Activated CD8-positive, alpha-beta memory T cell treated with anti-CD3 and anti-CD28 coated beads, Interleukin-2, amount 50 U/mL, for 24 hours (primary cell): ENCODE data around the gene SLC6A17.

Experiments used
- DNase-seq: peaks from one replicate; pipeline ENCODE4 v3.0.0-alpha.2; 2020; ENCODE audit errors: extremely low read depth

SLC6A17 gene

DNA sequence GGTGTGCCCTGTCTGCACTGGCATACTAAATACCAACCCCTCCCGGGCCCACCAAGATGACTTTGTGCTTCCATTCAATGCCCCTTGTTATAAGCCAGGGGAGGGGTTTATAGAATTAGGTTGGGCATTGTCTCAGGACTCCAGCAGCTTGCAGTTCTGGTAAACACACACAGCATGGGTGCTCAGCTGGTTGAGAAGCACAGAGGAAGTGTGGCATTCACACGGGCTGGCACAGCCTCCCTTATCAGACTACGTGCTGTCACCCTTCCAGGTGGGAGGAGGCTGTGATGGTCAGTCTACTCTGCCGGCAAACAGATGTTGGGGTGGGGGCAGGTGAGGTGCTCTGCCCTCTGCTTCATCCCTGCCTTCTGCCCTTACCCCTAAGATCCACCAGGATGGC lies 15.0 kb upstream of the SLC6A17 start:
- DNase-seq: no peak

DNA sequence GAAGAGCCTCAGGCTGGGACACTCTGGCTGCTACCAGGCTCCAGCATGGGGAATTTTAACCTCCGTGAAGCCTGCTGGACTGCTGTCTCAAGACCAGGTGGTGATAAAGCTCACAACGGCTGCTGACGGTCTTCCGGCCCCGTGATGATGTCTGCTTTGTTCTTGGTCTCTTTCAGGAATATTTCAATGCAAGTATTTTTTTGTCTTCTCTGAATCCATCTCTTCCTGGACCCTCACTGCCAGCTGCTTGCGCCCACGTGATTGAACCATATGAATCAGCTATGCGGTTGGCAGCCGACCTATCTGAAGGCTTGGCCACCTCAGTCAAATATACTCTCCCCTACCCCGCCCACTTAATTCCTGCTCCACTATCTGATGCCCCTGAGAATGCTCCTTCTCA lies 14.6 kb upstream of the SLC6A17 start:
- DNase-seq: no peak

DNA sequence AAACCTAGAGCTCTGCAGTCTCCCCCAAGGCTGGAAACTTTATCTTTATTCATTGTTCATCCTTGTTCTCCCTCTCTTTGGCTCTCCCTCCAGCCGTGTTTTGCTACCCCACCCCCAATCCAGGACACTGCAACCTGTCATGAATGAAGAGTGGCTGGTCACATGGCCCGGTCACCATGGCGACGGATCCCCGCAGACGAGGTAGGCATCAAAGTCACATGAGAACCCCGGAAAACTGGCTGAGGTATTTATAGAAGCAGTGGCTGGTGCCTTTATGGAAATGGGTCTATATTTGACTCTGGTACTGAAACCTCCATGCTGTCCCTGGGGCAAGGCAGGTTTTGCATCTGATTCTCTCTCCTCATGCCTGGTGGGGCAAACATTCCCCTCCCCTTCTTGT lies 13.4 kb upstream of the SLC6A17 start:
- DNase-seq: no peak

DNA sequence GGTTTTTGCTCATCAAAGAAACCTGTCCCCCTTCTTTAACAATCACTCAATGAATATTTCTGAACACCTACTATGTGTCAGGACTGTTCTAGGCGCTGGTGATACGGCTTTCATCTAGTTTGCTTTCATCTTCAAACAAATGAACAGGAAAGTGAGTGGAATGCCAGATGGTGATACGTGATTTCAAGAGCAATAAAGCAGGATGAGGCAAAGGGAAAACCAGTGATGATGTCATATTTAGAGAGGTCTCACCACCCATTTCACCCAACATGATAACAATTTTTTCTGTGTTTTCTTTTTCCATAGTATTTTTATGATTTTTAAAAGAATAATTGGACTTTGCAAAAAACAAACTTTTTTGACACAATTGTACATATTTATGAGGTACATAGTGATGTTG lies 11.3 kb upstream of the SLC6A17 start:
- no peak for DNase-seq

DNA sequence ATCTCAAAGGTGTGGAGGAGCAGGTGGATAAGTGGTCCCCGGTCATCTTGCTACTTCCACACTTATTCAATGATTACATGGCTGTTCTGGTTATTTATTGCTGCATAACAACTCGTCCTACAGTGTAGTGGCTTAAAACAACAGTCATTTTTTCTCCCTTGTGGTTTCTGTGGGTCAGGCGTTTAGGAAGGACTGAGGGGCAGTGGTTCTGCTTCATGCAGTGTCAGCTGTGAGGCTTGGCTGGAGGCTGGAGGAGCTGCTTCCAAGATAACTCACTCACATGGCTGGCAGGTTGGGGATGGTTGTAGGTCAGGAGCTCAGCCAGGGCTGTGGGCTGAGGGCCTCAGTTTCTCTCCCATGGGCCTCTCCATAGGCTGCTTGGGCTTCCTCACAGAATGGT lies 5.9 kb upstream of the SLC6A17 start:
- DNase-seq: no peak

DNA sequence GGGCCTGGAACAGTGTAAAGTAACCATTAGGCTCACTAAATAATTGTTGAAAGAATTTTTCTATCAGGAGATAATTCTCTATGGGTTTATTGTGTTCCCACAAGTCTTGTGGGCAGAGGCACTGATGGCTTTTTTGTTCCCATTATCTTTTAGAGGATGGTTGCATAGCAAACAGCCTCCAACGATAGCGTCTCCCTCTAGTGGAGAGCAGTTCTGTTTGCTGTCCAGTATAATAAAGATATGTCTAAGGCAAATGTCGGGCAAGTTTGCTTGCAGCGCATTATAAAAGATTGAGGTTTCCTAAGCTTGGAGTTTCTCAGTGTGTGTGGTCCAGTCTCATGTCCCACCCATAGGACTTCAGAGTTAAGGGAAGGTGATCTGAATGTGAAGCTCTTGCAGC lies 1.3 kb upstream of the SLC6A17 start:
- no peak for DNase-seq

DNA sequence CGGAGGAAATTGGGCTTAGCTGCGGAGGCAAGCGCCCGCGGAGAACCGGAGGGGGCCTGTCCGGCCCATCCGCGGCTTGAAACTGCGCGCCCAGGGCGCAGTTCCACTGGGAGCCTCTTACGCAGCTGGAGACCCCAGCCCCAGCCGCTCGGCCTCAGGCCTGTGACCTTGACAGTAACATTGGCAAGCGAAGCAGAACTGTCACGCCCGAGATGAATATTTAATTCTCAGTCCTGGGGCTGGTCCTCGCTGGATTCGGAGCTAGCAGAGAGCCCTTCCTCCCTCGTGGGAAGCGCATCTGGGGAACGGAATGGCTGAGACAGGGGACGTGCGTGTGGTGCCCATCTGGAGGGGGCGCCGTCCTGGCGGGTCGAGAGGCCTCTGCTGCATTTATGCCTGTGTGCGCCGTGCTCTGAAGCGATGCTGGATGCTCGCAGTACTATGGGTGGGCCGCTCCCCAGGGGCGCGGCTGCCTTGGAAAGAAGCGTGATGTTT lies 928 bp downstream of the SLC6A17 start:
- no peak for DNase-seq

DNA sequence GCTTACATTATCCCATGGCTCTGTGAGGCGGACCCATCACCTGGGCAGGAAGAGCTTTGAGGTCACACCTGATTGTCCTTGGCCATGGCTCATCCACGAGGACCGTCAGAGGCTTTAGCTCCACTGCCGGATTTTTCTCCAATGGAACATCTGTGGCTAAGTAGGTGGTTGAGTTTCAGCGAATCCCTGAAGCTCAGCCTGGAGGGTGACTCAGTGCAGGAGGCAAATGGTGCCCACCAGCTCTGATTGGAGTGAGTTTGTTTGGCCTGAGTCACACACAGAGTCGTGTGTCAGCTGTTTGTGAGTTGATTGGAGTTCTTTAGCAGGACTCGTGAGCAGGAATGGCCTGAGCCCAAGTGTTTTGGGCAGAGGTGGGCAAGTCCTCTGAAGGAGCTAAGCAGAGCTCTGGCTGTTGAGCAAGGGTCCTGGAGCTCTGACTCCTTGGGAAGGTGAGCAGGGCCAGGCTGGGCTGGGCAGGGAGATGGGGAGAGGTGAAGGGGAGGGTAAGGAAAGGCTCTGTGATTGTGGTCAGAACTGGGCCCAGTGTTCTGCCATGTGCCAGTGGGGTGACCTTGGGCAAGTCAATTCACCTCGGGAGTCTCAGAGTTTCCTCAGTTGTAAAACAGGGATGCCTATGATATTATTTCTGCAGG lies 2.0 kb downstream of the SLC6A17 start:
- DNase-seq: no peak

DNA sequence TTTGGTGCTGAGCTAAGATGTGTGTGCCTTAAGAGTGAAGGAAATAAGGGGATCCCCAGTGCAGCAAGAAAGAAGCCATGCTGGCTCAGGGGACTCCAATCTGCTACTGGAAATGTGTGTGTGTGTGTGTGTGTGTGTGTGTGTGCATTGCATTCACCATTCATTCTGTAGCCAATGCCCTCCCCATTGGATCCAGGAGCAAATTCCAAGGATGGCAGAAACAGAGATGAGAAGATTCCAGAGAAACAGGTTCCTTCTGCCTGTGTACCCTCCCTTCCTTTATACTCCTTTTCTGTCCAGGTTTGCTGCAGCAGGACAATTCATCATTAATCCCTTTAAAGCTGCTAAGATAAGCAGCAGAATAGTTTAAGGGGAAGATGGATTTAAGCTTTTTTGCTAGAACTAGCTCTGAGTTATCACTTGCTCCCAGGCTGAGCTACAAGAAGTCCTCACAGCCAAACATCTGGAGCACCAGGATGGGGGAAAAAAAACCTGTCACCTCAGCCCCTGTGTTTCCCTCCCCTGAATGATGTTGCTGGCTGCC lies 3.2 kb downstream of the SLC6A17 start:
- DNase-seq: no peak

DNA sequence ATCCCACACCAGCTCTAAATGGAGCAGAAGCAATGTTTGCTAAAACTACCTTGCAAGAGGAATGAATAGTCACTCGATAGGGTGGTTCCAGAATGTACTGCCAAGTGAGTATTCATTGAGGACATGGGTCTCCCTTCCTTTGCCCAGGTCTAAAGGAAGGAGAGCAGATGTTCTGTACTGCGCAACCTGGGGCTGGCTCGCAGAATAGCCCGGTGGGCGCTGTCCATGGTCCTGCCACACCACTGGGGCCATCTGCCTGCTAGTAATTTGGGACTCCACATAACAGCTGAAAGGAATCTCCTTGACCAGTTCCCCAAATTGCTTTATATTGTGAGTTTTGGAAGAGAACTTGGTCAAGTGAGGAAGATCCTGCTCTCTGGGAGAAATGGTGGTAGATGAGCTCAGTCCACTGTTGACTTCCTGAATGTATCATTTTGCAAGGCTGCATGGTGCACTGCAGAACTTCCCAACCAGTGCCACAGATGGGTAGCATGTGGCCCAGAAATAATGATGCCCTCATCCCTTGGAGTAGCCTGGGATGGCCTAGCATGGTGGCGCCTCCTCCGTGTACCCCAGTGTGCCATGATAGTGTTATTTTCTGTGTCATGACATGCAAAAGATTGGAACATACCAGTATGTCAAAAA lies 5.7 kb downstream of the SLC6A17 start:
- no peak for DNase-seq

DNA sequence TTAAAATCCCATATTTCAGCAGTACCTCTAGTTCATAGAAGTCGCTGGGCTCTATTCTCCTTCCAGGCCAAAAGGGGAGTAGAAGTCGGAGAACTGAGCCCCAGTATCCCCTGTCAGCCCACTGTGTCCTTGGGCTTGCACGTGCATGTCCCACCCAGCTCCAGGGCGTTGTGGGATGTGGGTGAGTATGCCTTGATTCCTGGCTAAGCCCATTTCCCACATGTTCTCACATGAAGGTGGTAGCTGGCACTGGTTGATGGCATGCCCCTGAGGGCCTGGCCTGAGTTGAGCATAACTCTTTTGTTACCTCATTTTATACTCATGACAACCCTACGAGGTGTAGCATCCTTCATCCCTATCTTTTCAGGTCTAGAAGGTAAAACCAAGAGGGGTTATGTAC lies 8.0 kb downstream of the SLC6A17 start:
- DNase-seq: no peak

DNA sequence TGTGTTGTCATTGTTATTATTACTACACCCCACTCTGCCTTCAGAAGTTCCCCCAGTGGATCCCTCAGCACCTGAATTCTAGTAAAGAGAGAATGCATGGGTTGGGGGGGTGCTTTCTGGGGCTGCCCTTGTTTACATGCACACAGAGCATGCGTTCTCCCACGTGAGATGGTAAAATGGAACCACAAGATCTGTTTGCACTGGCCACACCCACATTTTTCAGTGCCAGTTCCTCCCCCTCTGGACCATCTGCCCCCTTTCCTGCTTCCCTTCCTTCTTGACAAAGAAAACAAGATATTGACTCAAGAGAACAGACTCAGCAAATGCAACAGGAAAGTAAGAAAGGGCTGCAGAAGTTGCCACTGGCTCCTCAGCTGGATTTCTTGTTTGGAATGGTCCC lies 8.9 kb downstream of the SLC6A17 start:
- DNase-seq: no peak

DNA sequence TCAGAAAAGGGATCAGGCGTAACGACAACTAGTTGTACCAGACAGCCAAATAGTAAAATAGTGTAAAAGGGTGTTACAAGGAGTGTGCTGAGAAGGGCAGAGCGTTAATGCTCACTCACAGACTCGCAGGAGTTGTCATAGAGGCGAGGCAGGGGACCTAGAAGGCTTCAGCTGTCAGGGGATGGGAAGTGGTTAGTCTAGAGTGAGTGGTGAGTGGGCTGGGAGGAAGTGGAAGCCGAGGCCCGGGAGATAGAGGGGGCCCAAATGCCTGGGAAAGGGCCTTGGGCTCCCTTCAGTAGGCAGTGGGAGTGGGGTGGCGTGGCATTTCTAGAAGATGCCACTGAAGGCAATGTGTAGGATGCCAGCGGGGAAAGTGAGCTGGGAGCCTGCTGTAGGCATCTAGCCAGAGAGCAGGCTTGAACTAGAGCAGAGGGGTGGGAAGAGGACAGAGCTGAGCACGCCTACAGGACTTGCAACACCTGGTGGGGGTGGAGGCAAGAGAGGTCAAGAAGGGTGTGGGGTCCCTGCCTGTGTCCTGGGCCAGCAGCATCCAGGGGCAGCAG lies 10.3 kb downstream of the SLC6A17 start:
- DNase-seq: no peak

DNA sequence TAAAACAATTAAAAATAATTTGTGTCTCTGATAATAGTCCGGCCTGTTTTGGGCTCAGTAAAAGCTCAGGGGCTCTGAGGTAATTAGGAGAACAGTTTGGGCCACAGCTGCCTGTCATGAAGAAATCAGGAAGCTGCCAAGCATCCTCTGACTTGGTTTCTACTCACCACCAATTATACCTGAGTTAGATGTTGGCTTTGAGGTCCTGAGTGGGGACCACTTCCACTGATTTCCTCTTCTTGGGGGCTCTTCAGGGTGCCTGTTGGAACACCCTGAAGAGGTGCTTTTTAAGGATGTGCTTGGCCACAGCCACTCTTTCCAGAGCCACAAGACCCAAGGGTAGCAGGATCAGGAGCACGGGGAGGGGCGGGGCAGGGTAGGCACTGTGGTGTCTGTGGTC lies 10.9 kb downstream of the SLC6A17 start:
- DNase-seq: no peak

DNA sequence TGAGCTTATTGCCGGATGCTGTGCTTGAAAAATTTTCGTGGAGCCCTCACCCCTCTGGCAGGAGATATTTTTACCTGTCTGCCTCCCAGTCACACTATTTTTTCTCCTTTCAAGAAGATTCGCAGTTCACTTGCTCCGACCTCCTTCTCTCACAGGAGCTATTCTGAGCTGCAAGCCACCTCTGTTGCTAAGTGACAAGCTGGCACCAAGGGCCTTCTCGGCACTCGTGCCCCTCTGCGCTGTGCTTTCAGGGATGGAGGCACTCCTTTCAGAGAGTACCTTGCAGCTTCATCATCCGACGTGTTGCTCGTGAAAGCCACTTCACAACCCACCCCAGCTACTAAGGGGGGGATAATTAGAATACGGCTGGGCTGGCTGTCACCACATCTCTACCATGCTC lies 11.6 kb downstream of the SLC6A17 start:
- DNase-seq: no peak

DNA sequence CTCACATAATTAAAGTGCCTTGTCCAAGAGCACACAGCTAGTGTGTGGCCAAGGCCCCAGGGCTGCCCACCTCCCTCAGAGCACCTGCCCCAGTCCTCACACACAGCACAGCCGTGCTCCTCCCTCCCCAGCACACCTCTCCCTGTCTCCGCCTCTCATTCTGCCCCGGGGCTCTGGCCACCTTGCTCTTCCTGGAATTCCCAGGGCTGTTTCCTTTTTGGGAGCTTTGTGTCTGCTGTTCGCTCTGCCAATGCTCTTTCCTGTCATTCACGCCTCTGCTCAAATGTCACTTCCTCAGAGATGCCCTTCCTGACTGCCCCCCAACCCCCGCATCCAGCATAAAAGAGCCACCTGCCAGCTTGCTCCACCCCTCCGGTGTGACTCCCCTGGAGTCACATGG lies 13.3 kb downstream of the SLC6A17 start:
- no peak for DNase-seq

DNA sequence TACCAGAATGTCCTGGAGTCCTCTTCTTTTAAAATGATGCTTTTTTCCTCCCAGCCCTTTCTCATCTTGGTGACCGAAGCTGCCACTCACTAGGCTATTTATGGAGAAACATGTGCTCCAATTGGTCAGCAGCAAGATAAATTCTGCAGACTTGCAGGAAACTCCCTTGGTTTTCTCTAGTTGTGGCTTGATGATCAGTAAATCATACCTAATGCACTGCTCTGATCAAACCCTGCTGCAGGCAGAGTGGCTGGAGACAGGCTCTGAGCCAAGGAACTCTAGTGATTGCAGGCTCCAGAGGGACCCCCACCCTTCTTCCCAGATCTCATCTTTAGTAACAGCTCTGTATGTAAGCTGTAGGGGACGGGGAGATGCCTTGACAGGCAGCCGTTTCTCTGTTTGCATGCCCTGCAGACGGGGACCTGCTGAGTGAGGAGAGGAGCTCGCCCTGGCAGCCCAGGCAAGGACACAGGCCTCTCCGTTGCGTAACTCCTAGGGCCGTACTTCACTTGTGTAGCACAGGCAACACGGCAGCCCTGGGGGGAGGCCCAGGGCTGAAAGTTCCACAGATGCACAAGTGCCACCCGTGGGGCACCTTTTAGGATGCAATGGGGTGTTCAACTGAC lies 14.5 kb downstream of the SLC6A17 start:
- DNase-seq: no peak

DNA sequence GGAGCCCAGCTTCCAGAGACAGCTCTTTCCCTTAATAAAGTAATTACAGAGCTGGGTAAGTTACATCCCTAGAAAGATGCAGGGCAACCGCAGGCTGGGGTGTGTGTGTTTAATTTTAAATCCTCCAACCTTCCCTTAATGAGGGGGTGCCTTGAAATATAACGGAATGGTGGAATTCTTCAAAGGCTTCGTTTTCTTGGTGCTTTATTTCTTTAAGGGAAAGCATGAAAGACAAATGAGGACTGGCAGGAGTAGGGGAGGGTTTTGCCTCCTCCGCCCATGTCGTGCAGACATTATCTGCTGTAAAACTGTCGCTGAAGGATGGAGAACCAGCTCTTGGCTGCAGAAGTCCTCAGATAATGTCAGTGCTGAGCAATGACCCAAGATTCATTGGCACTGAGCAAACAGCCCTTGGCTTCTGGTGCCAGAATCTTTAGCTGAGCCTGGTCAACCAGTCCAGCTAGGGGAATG lies 15.5 kb downstream of the SLC6A17 start:
- DNase-seq: no peak

DNA sequence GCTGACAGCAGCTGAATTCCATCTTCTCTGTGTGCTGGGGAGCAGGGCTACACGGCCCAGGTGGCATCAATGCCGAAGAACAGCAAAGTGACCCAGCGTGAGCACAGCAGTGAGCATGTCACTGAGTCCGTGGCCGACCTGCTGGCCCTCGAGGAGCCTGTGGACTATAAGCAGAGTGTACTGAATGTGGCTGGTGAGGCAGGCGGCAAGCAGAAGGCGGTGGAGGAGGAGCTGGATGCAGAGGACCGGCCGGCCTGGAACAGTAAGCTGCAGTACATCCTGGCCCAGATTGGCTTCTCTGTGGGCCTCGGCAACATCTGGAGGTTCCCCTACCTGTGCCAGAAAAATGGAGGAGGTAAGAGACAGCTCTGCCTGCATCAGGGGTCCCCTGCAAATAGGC lies 16.6 kb downstream of the SLC6A17 start:
- no peak for DNase-seq

DNA sequence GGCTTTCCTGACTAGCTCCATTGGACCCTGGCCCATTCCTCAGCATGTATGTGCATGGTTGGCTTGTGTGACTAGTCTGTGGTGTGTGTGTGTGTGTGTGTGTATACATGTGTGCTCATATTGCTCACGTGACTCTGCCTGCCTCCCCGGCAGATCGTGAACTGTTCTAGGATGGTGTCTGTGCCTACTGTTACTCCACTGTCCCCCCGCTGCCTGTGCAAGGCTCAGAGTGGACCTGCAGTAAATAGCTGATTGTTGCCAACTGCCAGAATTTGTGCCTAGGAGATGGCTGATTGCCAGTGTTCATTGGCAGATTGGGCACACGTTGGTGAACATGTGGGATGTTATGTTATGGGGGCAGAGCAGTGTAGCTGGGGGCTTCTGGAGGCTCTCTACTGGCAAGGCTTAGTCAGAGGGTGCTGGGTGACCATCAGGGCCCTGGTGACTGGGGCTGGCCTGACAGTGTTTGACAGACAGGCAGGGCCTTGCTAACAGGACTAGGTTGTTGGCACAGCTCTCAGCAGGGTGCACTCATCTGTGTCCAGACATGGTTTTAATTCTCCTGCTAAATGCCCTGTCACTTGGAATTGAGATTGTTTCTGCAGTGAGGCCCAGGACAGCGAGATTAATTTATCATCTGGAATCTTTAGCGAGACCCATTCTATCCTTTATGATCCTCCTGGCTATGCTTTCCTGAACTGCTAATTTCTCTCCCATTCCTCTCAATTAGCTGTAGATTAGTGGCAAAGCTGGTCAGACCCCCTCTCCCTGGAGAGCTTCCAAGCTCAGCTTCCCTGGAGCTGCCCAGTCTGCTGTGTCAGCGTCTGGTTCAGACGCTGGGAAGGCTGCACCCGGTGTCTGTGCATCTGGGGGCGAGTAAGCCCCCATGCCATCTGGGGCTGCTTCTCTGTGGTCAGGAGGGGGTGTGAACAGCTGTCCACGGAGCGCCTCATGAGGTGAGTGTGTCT lies 20.8 kb downstream of the SLC6A17 start:
- no peak for DNase-seq

DNA sequence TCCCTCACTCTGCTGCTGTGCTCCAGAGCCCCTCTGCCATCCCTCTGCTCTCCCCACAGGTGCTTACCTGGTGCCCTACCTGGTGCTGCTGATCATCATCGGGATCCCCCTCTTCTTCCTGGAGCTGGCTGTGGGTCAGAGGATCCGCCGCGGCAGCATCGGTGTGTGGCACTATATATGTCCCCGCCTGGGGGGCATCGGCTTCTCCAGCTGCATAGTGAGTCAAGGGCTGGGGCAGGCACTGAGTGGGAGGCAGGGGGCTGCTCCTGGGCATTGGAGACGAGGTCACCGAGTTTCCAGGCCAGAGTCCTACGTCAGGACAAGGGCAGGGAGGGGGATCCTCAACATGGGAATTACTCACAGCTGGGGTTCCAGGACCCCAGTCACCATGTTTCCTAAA lies 21.7 kb downstream of the SLC6A17 start:
- no peak for DNase-seq
